H9 (cell line): ENCODE results near the gene TTC28. TPM values are rescaled to one million over a fixed set of nuclear protein-coding genes. Genes with fewer than 3 reads are reported as not detected.
A peak's percentile ranks its signal among the peaks of the same experiment; 100 is the strongest.

Source experiments
- DNase-seq: peaks from one replicate; pipeline ENCODE4 v3.0.0-alpha.2; 2017
- H2AFZ ChIP-seq: one replicate; pipeline ENCODE4 v1.6.1; 2013; ENCODE audit warnings: mild to moderate bottlenecking, low read length, control low read depth, moderate library complexity
- H2AK5ac ChIP-seq: 2 replicates; pipeline ENCODE4 v1.6.1; 2013; ENCODE audit warnings: low read length, control low read depth, mixed read lengths; ENCODE audit not compliant: insufficient read length
- H2BK120ac ChIP-seq: one replicate; pipeline ENCODE4 v1.6.1; 2013; ENCODE audit warnings: low read depth, mild to moderate bottlenecking, low read length, control low read depth, inconsistent platforms; ENCODE audit not compliant: poor library complexity, severe bottlenecking
- H2BK12ac ChIP-seq: 2 replicates; pipeline ENCODE4 v1.6.1; 2013; ENCODE audit warnings: low read length, control low read depth, mixed read lengths, low read depth; ENCODE audit not compliant: insufficient read length
- H2BK15ac ChIP-seq: 2 replicates; pipeline ENCODE4 v1.6.1; 2013; ENCODE audit warnings: low read depth, low read length, control low read depth
- H2BK20ac ChIP-seq: one replicate; pipeline ENCODE4 v1.6.1; 2013; ENCODE audit warnings: low read depth, mild to moderate bottlenecking, low read length, control low read depth, inconsistent platforms; ENCODE audit not compliant: poor library complexity, severe bottlenecking
- H2BK5ac ChIP-seq: 2 replicates; pipeline ENCODE4 v1.6.1; 2013; ENCODE audit warnings: low read length, control low read depth, mixed read lengths; ENCODE audit not compliant: insufficient read length
- H3K14ac ChIP-seq: 2 replicates; pipeline ENCODE4 v1.6.1; 2013; ENCODE audit warnings: low read length, control low read depth; ENCODE audit not compliant: insufficient read depth
- H3K18ac ChIP-seq: 2 replicates; pipeline ENCODE4 v1.6.1; 2013; ENCODE audit warnings: low read depth, mild to moderate bottlenecking, mixed read lengths, low read length, control low read depth; ENCODE audit not compliant: insufficient read length
- H3K23ac ChIP-seq: 2 replicates; pipeline ENCODE4 v1.6.1; 2013; ENCODE audit warnings: low read length, control low read depth, mixed read lengths, low read depth; ENCODE audit not compliant: insufficient read length
- H3K23me2 ChIP-seq: 2 replicates; pipeline ENCODE4 v1.6.1; 2013; ENCODE audit warnings: low read depth, mild to moderate bottlenecking, mixed read lengths, low read length, control low read depth; ENCODE audit not compliant: insufficient read length, poor library complexity, severe bottlenecking
- H3K27ac ChIP-seq: 2 replicates; pipeline ENCODE4 v1.5.1; 2013; ENCODE audit warnings: low read length, control low read depth, mixed read lengths, low read depth; ENCODE audit not compliant: insufficient read length
- H3K27me3 ChIP-seq: 2 replicates; pipeline ENCODE4 v1.6.1; 2013; ENCODE audit warnings: low read length, control low read depth, inconsistent platforms; ENCODE audit not compliant: insufficient read depth
- H3K4ac ChIP-seq: 2 replicates; pipeline ENCODE4 v1.6.1; 2013; ENCODE audit warnings: low read depth, mild to moderate bottlenecking, control low read depth, inconsistent platforms, low read length, moderate library complexity
- H3K4me1 ChIP-seq: 2 replicates; pipeline ENCODE4 v1.6.1; 2013; ENCODE audit warnings: low read length, control low read depth, inconsistent platforms; ENCODE audit not compliant: insufficient read depth
- H3K4me2 ChIP-seq: 2 replicates; pipeline ENCODE4 v1.6.1; 2013; ENCODE audit warnings: low read length, control low read depth, mixed read lengths; ENCODE audit not compliant: insufficient read length, insufficient read depth
- H3K56ac ChIP-seq: 2 replicates; pipeline ENCODE4 v1.6.1; 2013; ENCODE audit warnings: low read depth, mild to moderate bottlenecking, mixed read lengths, low read length, control low read depth; ENCODE audit not compliant: insufficient read length
- H3K79me1 ChIP-seq: 2 replicates; pipeline ENCODE4 v1.6.1; 2013; ENCODE audit warnings: low read depth, mild to moderate bottlenecking, moderate library complexity, low read length, control low read depth, inconsistent platforms; ENCODE audit not compliant: insufficient read depth, poor library complexity, severe bottlenecking
- H3K79me2 ChIP-seq: 2 replicates; pipeline ENCODE4 v1.6.1; 2013; ENCODE audit warnings: low read length, control low read depth, inconsistent platforms; ENCODE audit not compliant: insufficient read depth
- H3K9ac ChIP-seq: 2 replicates; pipeline ENCODE4 v1.6.1; 2013; ENCODE audit warnings: low read length, control low read depth, mixed read lengths; ENCODE audit not compliant: insufficient read length; ENCODE audit errors: extremely low read depth
- H3K9me3 ChIP-seq: one replicate; pipeline ENCODE4 v1.6.1; 2013; ENCODE audit warnings: low read depth, low read length, inconsistent platforms; ENCODE audit not compliant: control insufficient read depth
- H3T11ph ChIP-seq: one replicate; pipeline ENCODE4 v1.6.1; 2013; ENCODE audit warnings: mild to moderate bottlenecking, low read length, control low read depth, inconsistent platforms
- H4K20me1 ChIP-seq: one replicate; pipeline ENCODE4 v1.6.1; 2013; ENCODE audit not compliant: control insufficient read depth, insufficient read length, insufficient read depth
- H4K5ac ChIP-seq: 2 replicates; pipeline ENCODE4 v1.6.1; 2013; ENCODE audit warnings: low read depth, mild to moderate bottlenecking, mixed read lengths, low read length, control low read depth; ENCODE audit not compliant: insufficient read length
- H4K8ac ChIP-seq: replicated peaks from 2 replicates; pipeline ENCODE4 v1.6.1; 2013; ENCODE audit warnings: low read length, control low read depth, mixed read lengths, low read depth; ENCODE audit not compliant: insufficient read length
- H4K91ac ChIP-seq: 2 replicates; pipeline ENCODE4 v1.6.1; 2013; ENCODE audit warnings: low read depth, mild to moderate bottlenecking, moderate library complexity, mixed read lengths, low read length, control low read depth; ENCODE audit not compliant: insufficient read length
- H3K27ac Mint-ChIP-seq, 3 experiments: 2 replicates in 2 of 3; 3 replicates in 1 of 3; pipeline ENCODE4 v1.8.0; 2020 to 2021; ENCODE audit warnings: mixed read lengths in 3 of 3, mild to moderate bottlenecking in 1 of 3, moderate library complexity in 1 of 3
- H3K27me3 Mint-ChIP-seq: 2 replicates; pipeline ENCODE4 v1.8.0; 2021; ENCODE audit warnings: low read depth, mild to moderate bottlenecking, moderate library complexity, mixed read lengths
- H3K36me3 Mint-ChIP-seq, 3 experiments: 2 replicates in 2 of 3; 3 replicates in 1 of 3; pipeline ENCODE4 v1.8.0; 2020 to 2021; ENCODE audit warnings: low read depth in 3 of 3, mixed read lengths in 3 of 3; ENCODE audit not compliant: insufficient read depth in 1 of 3
- H3K4me1 Mint-ChIP-seq, 2 experiments: 2 replicates each; pipeline ENCODE4 v1.8.0; 2020; ENCODE audit warnings: mixed read lengths in 2 of 2
- H3K4me3 Mint-ChIP-seq, 2 experiments: 2 replicates in 1 of 2; 3 replicates in 1 of 2; pipeline ENCODE4 v1.8.0; 2020 to 2021; ENCODE audit warnings: mild to moderate bottlenecking in 2 of 2, mixed read lengths in 2 of 2, moderate library complexity in 1 of 2
- H3K9me3 Mint-ChIP-seq, 2 experiments: 2 replicates in 1 of 2; 3 replicates in 1 of 2; pipeline ENCODE4 v1.8.0; 2020; ENCODE audit warnings: mild to moderate bottlenecking in 2 of 2, mixed read lengths in 2 of 2, moderate library complexity in 1 of 2
- WGBS: extraction: QIAGEN DNeasy Blood & Tissue Kit; methylation state at CpG from one replicate; pipeline ENCODE4 v1.1.7; 2013; ENCODE audit warnings: missing lambda C conversion rate, low lambda C conversion rate, mixed read lengths; ENCODE audit not compliant: insufficient read length; ENCODE audit errors: extremely low coverage; 5-methylcytosine and 5-hydroxymethylcytosine counted together
- total RNA-seq: library from RNA; stranded (reverse); gene quantifications from 2 replicates; pipeline ENCODE4 v1.2.1, GENCODE V29; 2021
- TF ChIP-seq, protein P1 (sequence below): fragments of 200-600 bp; sonication (generic); conservative IDR thresholded peaks from 3 replicates; pipeline ENCODE4 v1.8.0; 2021; ENCODE audit warnings: antibody characterized with exemption, mild to moderate bottlenecking

The TTC28 gene
- total RNA-seq, 1 experiment from 2014 or later: 13.6 TPM

DNA sequence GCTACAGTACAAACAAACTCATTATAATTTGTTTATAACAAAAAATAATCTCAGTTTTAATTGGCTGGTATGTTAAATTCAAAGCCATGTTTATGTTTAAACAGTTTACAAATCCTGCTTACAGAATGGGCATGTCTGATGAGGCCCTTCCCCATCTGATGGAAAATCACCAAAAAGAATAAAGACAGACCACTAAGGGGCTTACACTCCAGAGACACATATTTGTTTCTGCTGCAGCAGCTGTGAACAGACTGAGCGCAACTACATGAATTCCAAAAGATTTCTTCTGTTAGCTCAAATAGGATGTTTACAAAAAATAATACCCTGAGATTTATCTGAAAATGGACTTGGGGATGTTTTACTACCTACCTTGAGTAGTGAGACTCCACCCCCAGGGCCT lies 585.9 kb downstream of the TTC28 start:
- no peak overlapping the region for H3T11ph ChIP-seq
- Mint-ChIP-seq H3K27ac (peak overlapping the region in 1 of 3 experiments; percentile 68; a peak in 2 of 7 replicates), H3K4me1 (peaks cover 0 to 2% of the 10 kb centered on the region in 2 experiments; a peak in 2 of 4 replicates), H3K27me3 (no peaks in the 10 kb centered on the region), H3K4me3 (no peak overlapping the region), H3K9me3 (peaks cover under 1 to 1% of the 10 kb centered on the region in 2 experiments), H3K36me3 (peaks cover under 1 to 2% (median under 1%) of the 10 kb centered on the region in 3 experiments; a peak in 5 of 7 replicates)
- no peak overlapping the region for H2BK12ac ChIP-seq
- no peak overlapping the region for H3K14ac ChIP-seq
- no peak overlapping the region for H3K4me2 ChIP-seq
- H2AK5ac ChIP-seq: no peak overlapping the region
- H3K27ac ChIP-seq: no peak overlapping the region
- WGBS: no CpG with 5 or more reads among the region's 1 CpG
- no peak overlapping the region for H3K4ac ChIP-seq
- no peak overlapping the region for H2BK20ac ChIP-seq
- no peaks in the 10 kb centered on the region for H3K23me2 ChIP-seq
- H2AFZ ChIP-seq: no peak overlapping the region
- H3K18ac ChIP-seq: no peak overlapping the region
- no peak overlapping the region for H2BK15ac ChIP-seq
- no peaks in the 10 kb centered on the region; the same call in 1 of the 2 replicates for H3K4me1 ChIP-seq
- no peaks in the 10 kb centered on the region for H4K20me1 ChIP-seq
- H4K91ac ChIP-seq: no peak overlapping the region
- no peaks in the 10 kb centered on the region for H3K9me3 ChIP-seq
- H3K79me2 ChIP-seq: no peaks in the 10 kb centered on the region
- H3K23ac ChIP-seq: no peak overlapping the region
- H3K9ac ChIP-seq: no peak overlapping the region
- H2BK5ac ChIP-seq: no peak overlapping the region
- no peak overlapping the region for H4K5ac ChIP-seq
- H3K56ac ChIP-seq: no peak overlapping the region
- TF ChIP-seq, protein P1, sequence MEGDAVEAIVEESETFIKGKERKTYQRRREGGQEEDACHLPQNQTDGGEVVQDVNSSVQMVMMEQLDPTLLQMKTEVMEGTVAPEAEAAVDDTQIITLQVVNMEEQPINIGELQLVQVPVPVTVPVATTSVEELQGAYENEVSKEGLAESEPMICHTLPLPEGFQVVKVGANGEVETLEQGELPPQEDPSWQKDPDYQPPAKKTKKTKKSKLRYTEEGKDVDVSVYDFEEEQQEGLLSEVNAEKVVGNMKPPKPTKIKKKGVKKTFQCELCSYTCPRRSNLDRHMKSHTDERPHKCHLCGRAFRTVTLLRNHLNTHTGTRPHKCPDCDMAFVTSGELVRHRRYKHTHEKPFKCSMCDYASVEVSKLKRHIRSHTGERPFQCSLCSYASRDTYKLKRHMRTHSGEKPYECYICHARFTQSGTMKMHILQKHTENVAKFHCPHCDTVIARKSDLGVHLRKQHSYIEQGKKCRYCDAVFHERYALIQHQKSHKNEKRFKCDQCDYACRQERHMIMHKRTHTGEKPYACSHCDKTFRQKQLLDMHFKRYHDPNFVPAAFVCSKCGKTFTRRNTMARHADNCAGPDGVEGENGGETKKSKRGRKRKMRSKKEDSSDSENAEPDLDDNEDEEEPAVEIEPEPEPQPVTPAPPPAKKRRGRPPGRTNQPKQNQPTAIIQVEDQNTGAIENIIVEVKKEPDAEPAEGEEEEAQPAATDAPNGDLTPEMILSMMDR: no peak
- no peaks in the 10 kb centered on the region for H3K27me3 ChIP-seq
- DNase-seq: no peak
- no peak overlapping the region for H4K8ac ChIP-seq
- no peaks in the 10 kb centered on the region for H3K79me1 ChIP-seq
- H2BK120ac ChIP-seq: no peak overlapping the region
